PFSK-1 (cell line): Measurements from ENCODE around the gene ABCF2.

ENCODE experiments used
- POLR2AphosphoS5 ChIP-seq: IDR thresholded peaks from 2 replicates; pipeline ENCODE4 v1.6.1; 2012; ENCODE audit warnings: low read depth, mild to moderate bottlenecking, control low read depth, low read length, moderate library complexity
- REST ChIP-seq, 2 experiments: IDR thresholded peaks; 2 replicates each; pipeline versions ENCODE4 v1.6.1 to v1.8.0; 2011 to 2012; ENCODE audit warnings: low read depth in 2 of 2, low read length in 2 of 2, control low read depth in 1 of 2, inconsistent platforms in 1 of 2, mild to moderate bottlenecking in 1 of 2, moderate library complexity in 1 of 2; ENCODE audit not compliant: insufficient read depth in 1 of 2
- TAF1 ChIP-seq: IDR thresholded peaks from 2 replicates; pipeline ENCODE4 v1.6.1; 2012; ENCODE audit warnings: low read length, control low read depth, borderline replicate concordance; ENCODE audit not compliant: insufficient read depth

- TF ChIP-seq POLR2AphosphoS5 (no peak), TAF1 (no peak), REST (IDR thresholded peaks at IDR 0.05; ENCODE audit: insufficient read depth in 1 of 2, low read depth in 2 of 2, low read length in 2 of 2) (no peak)
Observed at GRCh38 chr7:151188252-151188542, 38.8 kb downstream of the ABCF2 start.
